GM12801 (cell line): Measurements from ENCODE around the gene BBIP1.

ENCODE experiments used
- CTCF ChIP-seq: IDR thresholded peaks from one replicate; pipeline ENCODE4 v1.5.1; 2011; ENCODE audit warnings: control low read depth; ENCODE audit not compliant: insufficient read length; ENCODE audit errors: extremely low read depth

BBIP1 gene

GRCh38 chr10:110944792-110945396 is 25.9 kb upstream of the BBIP1 start:
- no peak for TF ChIP-seq CTCF

DNA sequence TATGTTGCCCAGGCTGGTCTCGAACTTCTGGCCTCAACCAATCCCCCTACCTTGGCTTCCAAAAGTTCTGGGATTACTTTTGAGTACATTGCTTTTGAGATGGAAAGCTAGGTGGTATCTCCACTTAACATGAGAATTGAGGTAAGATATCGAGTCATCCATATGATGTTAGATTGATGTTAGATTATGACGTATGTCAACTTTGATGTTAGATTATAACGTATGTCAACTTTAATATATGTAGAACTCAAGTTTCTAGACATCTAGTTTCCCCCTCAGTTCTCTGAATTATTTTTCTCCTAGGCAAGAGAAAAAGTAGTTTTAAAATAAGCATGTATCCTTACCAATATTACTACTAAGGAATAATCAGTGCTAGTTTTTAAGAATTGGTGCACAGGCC is 20.4 kb upstream of the BBIP1 start:
- TF ChIP-seq CTCF: no peak

- no peak for TF ChIP-seq CTCF
Measured at GRCh38 chr10:110936757-110937156, 17.8 kb upstream of the BBIP1 start.

DNA sequence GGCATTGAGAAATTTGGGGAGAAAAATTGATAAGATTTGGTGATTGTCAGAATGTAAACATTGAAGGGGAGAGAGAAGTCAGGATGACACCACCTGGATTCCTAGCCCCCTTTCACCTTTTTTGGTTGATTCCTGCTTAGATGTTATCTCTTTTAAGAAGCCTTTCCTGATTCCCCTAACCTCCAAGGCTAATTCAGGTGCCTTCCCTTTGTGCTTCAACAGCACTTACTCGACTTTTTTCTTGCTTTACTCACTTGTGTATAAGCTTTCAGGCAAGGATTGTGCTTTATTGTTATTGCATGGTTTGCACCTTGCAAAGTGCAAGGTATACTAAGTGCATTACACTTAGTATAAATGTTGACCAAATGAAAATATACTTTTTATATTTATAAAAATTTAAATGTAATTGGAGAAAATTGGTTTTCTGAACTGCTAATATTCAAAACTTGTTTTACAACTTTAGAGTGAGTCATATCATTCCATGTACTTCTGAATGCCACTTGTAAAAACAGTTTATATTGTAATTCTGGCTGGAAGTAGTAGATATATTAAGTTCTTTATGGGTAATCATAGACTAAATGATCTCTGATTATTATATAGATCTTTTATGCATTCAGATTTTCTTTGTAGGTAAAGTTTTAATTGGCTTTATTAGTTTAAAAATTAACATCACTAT is 13.7 kb upstream of the BBIP1 start:
- no peak for TF ChIP-seq CTCF

GRCh38 chr10:110931769-110932381 is 12.9 kb upstream of the BBIP1 start:
- no peak for TF ChIP-seq CTCF

GRCh38 chr10:110927461-110927860 is 8.5 kb upstream of the BBIP1 start:
- TF ChIP-seq CTCF: no peak

DNA sequence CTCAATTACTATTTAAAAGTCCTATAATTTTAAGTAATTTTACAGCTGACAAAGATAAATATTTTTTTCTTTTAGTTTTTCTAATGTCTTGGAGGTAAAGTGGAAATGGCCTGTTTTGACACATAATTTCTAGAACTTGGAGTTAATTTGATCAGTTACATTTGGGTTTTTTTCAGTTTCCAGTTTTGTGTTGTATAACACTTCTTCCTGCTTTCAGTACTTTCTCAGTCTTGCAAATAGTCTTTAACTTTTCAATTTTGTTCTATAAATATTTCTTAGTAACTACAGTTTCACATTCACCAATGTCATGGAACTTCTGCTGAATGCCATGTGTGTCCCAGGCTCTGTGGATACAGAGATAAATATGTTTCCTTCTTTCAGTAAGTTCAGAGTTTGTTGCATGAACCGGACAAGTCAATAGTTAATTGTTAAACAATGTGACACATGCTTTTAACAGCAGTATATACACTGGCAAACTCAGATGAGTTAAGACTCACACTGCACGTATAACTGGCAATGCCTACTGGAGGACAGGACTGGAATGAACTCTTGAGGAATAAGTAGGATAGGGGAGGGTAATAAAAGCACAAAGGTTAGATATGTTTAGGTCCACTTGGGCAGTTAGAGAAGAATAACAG is 5.0 kb upstream of the BBIP1 start:
- no peak for TF ChIP-seq CTCF
